ENCODE measurements around the gene RFTN1. TPM values are rescaled to one million over a fixed set of nuclear protein-coding genes. Genes with fewer than 3 reads are reported as not detected.

The RFTN1 gene
- total and polyA plus RNA-seq, 4 donors: 4.4 to 20.4 (median 11.9) TPM

- Histone ChIP-seq H3K4me1 (ENCODE audit: control insufficient read depth in 4 of 4, insufficient read depth in 4 of 4, low read length in 3 of 4) (no peaks in the 10 kb centered on the region), H3K27me3 (ENCODE audit: control insufficient read depth in 4 of 4, insufficient read depth in 4 of 4, low read length in 3 of 4) (no peaks in the 10 kb centered on the region), H3K9ac (ENCODE audit: low read depth in 1 of 2, low read length in 2 of 2) (no peak overlapping the region), H3K9me3 (ENCODE audit: control insufficient read depth in 4 of 4, low read length in 3 of 4) (no peaks in the 10 kb centered on the region), H3K36me3 (ENCODE audit: control insufficient read depth in 4 of 4, insufficient read depth in 3 of 4, low read depth in 1 of 4, low read length in 3 of 4) (peaks cover 0 to 13% (median 4%) of the 10 kb centered on the region in 4 donors), H3K4me3 (ENCODE audit: low read depth in 1 of 3, low read length in 3 of 3) (no peak overlapping the region), H3K27ac (ENCODE audit: low read depth in 1 of 2, low read length in 2 of 2) (no peak overlapping the region)
- DNase-seq (ENCODE audit: low spot score): no peak
- 93% methylated on average over 6 of the region's 6 CpGs for WGBS
- TF ChIP-seq ATF3 (IDR thresholded peaks at IDR 0.05) (no peak), RXRA (IDR thresholded peaks at IDR 0.05) (no peak), JUND (IDR thresholded peaks at IDR 0.05) (no peak), MAX (IDR thresholded peaks at IDR 0.05) (no peak), HNF4A (conservative IDR thresholded peaks at IDR 0.05) (no peak), REST (IDR thresholded peaks at IDR 0.05) (no peak), GABPA (IDR thresholded peaks at IDR 0.05 in 1 of 2, conservative IDR thresholded peaks at IDR 0.05 in 1 of 2) (no peak), ZBTB33 (IDR thresholded peaks at IDR 0.05) (no peak), YY1 (IDR thresholded peaks at IDR 0.05) (no peak), EGR1 (IDR thresholded peaks at IDR 0.05; ENCODE audit: low read depth in 2 of 2) (no peak), SP1 (IDR thresholded peaks at IDR 0.05) (no peak)
These were observed 104.5 kb downstream of the RFTN1 start for GRCh38 chr3:16409032-16409431.

- no peak for DNase-seq (ENCODE audit: low spot score)
- H3K9ac ChIP-seq (ENCODE audit: low read depth in 1 of 2, low read length in 2 of 2): no peak overlapping the region
- WGBS: 85% methylated on average over 2 of the region's 2 CpGs
- TF ChIP-seq MAX (IDR thresholded peaks at IDR 0.05) (no peak), CTCF (IDR thresholded peaks at IDR 0.05; ENCODE audit: low read depth, low read length, missing input control) (no peak), JUND (IDR thresholded peaks at IDR 0.05) (no peak)
- no peaks in the 10 kb centered on the region for H3K4me1 ChIP-seq (ENCODE audit: control insufficient read depth in 4 of 4, insufficient read depth in 4 of 4, low read length in 3 of 4)
- H3K36me3 ChIP-seq (ENCODE audit: control insufficient read depth in 4 of 4, insufficient read depth in 3 of 4, low read depth in 1 of 4, low read length in 3 of 4): peaks cover 0 to 13% (median 4%) of the 10 kb centered on the region in 4 donors
- no peaks in the 10 kb centered on the region for H3K9me3 ChIP-seq (ENCODE audit: control insufficient read depth in 4 of 4, low read length in 3 of 4)
- H3K27me3 ChIP-seq (ENCODE audit: control insufficient read depth in 4 of 4, insufficient read depth in 4 of 4, low read length in 3 of 4): no peaks in the 10 kb centered on the region
- H3K27ac ChIP-seq (ENCODE audit: low read depth in 1 of 2, low read length in 2 of 2): no peak overlapping the region
- H3K4me3 ChIP-seq (ENCODE audit: low read depth in 1 of 3, low read length in 3 of 3): no peak overlapping the region
These were observed 106.1 kb downstream of the RFTN1 start for GRCh38 chr3:16407366-16407765.

All from liver (tissue), 9 donors.